ENCODE data around the gene PPARG.

PPARG gene

DNA sequence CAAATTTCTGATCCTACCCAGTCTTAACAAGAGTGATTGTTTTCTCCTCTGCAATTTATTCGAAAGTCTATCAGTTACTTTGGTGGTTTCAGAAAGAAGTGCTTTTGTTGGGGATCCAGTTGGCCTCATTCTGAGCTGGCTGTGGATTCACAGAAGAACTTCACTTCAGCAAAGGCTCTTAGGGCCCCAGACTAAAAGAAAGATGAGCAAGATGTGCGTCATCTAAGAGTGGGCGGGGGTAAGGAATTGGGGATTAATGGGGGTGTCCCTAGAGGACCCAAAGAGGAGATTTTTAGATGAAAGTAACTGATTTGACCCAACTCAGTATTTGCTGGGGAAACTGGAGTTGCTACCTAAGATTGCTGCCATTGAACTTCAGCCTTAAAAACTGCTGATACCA lies 131.5 kb downstream of the PPARG start:
- DNase-seq = no peak

GRCh38 chr3:12421132-12421531 lies 132.3 kb downstream of the PPARG start:
- DNase-seq = no peak

GRCh38 chr3:12423131-12423530 lies 134.3 kb downstream of the PPARG start:
- no peak for DNase-seq

GRCh38 chr3:12423918-12424630 lies 135.2 kb downstream of the PPARG start:
- no peak for DNase-seq

DNA sequence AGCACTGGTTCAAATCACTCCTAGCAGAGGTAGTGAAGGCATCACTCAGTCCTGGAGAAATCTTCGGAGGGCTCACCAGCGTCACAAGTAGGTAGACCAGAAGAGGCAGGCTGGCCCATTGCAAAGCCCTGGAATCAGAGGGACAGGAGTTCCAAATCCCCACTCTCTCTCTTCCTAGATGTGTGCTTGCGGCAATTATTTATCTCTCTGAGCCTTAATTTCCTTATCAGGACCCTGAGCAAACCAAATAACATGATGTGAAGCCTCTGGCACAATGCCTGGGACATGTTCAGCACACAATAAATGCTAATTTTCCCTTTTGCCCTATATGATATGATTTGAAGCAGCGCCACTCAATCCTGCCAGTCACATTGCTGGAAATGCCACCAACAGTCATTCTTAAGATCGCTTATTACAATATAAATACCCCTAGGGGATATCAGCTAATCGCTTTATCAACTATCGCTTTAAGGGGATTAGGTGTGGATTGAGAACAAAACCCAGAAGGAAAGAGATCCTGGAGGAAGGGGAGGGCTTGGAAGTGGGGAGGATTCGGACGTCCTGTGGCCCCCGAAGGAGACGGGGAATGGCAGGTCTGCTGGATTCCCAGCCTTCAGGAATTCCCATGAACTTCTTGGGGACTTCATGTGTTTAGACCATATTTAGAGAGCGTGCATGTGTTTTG lies 135.9 kb downstream of the PPARG start:
- no peak for DNase-seq

DNA sequence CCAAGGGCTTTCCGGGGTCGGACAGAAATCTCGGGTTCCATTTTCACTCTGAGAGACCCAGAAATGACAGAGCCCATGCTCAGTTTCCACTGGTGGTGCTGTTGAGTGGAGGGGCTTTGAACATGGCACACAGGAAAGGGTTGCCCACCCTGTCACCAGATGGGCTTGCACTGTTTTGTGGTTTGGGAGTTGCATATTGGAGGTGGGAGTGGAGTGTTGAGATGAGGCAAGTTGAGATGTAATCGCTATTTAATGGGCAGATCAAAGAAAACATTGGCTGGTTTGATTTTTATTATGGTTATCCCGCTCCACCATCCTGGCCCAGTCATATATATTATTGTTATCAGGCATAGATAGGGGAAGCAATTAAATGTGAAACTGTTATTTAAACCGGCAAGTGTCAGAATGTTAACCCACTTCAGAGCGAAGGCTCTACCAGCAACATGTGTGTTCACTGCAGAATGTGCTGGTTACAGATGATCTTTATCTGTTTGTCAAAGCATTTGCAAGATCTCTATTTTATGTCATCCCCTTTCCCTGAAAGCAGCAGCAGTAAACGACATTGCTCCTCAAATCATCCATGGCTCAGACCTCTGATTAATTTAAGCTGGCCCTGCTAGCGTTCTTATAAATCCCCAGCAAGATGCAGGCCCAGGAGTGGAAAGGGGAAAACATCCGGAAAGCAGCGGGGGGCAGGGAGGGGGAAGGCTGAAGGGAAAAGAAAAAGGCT lies 137.1 kb downstream of the PPARG start:
- DNase-seq = no peak

DNA sequence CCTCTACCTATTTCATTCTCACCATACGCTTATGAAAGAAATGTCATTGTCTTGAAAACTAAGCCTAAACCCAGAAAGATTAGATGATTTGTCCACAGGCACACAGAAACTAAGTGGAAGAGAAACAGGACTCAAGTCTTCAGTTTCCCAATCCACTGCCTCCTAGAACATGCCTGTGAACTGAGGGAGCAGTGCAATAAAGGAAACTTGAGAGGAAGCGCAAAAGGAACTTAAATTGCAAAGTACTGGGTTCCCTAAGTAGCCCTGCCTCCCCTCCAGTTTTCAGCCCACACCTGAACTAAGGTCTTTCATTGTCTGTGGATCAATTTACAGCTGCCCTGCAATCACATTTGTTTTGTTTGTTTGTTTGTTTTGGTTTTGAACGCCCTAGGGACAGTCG lies 138.7 kb downstream of the PPARG start:
- DNase-seq = no peak

DNA sequence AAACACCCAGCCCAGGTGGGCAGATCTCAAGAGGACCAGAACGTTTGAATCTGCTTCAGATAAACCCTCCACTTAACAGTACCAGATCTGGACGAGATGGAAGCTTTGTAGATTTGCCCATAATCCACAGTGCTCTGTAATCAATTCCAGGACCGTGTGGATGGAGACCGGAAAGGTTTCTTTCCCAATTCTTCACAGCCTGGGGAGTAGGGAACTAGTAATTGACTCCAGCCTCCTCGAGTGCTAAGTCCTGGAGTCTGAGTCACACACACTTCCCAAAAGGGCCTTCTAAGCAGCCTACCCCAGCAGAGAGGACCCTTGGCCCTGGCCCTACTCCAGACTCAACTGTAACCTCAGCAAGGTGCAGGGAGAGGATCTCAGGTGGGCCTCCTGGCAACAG lies 139.3 kb downstream of the PPARG start:
- DNase-seq = no peak

DNA sequence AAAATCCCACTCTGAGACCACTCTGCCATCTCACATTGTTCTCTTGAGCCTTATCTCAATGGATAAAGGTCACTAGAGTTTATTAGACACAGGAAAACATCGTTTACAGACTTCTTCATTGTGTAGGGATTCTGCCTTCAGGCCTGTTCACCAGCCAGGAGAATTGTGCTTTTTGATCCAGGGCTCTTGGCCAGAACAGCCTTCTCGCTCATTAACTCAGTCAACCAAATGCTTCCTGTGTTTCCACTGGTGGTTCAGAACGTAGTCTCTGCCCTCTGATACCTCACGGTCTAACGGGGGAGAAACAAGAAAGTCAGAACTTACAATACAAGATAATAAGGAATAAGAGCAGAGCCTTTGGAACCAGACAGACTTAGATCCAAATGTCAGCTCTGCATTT lies 141.2 kb downstream of the PPARG start:
- no peak for DNase-seq

GRCh38 chr3:12433823-12434222 lies 145.0 kb downstream of the PPARG start:
- no peak for DNase-seq

DNA sequence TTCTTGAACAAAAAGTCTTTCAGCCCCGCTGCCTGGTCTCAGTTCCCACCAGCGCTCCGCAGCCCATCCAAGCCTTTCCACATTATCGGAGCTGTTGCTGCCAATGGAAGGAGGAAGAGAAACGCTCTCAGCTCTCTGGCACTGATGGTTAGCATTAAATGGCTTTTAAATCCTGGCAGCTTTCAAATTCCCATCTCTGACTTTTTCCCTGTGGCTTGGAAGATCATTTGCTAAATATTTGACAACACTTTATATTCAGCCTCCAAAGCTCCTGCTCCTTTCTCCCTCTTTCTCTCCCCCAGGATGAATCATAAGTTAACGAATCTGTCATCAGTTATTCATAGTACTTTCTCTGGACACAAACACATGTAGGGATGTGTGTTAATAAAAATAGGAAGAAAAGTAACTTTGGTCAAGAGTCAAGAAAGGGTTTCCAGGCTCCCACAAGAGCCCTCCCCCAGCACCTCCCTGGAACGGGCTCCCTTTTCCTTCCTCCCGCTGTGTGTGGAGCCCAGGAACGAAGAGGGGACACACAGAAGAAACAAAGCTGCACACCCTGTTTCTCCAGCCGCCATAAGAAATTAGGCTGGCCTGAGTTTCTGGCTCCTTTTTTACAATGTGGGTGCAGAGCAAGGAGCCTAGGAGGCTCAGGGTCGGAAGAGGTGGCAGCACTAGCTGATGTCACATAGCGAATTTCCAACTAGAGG lies 147.8 kb downstream of the PPARG start:
- peak; percentile 45 for DNase-seq

- no peak for DNase-seq
Measured at GRCh38 chr3:12437221-12437605, 148.3 kb downstream of the PPARG start.

- DNase-seq = no peak
Measured at GRCh38 chr3:12437861-12438260, 149.0 kb downstream of the PPARG start.

- DNase-seq = no peak
Measured at GRCh38 chr3:12438318-12438717, 149.4 kb downstream of the PPARG start.

DNA sequence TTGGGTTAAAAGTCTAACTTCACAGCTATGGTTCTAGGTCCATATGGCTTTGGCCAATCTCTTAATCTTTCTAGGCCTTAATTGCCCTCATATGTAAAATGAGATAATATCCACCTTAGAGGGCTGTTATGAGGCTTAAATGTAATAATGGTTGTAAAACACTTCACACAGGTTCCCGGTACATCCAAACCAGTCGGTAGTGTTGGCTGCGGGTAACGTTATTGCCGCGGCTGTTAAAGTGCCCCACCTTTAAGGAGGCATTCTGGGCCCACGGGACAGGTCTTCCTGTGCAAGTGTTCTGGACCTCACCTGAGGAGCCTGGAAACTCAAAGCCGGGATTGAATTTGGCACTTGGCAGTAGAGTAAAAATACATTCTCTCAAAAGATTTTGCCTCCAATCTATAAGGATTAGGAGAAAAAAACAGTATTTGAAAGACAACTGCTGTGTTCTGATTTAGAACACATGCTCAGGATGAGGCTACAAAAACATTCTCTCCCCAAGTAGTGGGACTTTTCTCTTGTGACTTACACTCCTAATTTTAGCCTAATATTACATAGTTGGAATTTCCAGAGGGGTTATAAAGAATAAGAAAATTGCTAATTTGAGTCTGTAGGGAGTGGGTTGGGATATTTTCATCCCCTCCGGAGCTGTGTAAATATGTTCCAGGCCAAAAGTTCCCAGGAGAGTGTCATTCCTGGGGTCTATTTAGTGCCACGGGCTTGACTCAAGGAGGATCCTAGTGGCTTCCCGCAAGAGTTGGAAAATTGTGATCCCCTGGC lies 150.5 kb downstream of the PPARG start:
- DNase-seq = no peak

DNA sequence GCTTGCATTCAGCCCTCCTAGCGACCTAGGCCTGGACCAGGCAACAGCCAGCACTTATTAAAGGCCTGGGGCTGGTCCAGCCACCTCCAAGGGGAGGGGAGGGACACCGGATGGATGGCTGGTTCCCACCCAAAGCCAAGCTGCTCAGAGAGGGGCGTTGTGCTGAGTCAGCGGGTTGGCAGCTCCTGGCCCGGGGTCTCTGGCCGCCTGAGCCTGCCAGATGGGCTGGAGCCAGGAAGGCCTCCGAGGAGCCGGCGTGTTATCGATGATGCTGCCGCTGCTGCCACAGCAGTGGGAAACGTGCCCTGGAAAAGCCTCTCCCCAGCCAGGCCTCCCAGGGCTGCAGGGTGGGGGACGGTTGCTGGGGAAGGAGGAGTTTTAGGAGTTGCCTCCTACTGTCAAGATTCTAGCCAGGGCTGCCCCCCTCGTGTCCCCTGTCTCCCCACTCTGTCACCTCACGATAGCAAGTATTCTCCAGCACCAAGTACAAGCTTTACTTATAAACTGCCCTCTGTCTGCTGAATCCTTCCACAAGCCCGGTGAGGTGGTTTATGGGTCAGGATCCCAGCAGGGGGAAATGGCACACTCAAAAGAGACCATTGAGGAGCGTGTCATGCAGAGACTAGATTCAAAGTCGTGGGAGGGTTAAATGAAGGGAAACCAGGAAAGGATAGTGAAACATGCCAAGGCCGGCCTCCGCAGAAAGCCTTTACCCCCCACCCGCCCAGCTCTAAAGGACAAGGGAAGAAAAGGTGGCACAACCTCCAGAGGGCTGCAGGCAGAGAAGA lies 152.3 kb downstream of the PPARG start:
- peak; percentile 64 for DNase-seq

GRCh38 chr3:12442654-12443501 lies 154.0 kb downstream of the PPARG start:
- DNase-seq = no peak

DNA sequence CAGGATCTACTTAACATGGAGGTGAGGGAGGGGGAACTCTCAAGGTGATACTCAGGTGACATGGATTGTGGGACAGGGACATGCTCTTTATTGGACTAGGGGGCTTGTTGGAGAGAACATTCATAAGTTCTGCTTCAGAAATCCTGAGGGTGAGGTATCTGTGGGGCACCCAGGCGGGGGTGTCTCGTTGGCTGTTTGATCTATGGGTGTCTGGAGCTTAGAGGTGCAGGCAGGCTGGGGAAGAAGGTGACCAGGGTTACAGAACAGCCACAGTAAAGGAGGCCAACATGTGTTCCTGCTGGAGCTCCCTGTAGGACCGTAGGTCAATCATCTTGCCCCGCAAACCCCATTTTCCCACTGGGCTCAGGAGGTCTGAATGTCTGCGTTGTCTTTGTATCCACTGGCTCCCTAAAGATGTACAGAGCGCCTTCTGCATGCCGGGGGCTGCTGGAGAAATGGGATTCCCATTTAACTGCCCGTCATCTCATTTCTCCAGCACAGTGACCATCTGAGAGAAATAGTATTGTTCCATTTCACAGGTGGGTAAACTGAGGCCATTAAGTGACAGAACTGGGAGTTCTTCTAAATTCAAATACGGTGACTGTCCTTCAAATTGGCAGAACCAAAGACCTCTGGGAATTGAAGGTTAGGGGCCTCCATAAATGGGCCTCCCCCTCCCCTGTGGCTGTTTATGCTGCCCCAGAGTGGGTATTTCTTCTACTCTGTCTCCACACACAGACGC lies 155.1 kb downstream of the PPARG start:
- no peak for DNase-seq

GRCh38 chr3:12444582-12445471 lies 156.0 kb downstream of the PPARG start:
- DNase-seq = peak; percentile 97
